ENCODE measurements around the gene PHACTR4.
"Not testable (repeated sequence)": the region's sequence is repeated elsewhere in the genome, so short reads cannot be mapped to it uniquely, and the experiment has no call there.

Gene PHACTR4

DNA sequence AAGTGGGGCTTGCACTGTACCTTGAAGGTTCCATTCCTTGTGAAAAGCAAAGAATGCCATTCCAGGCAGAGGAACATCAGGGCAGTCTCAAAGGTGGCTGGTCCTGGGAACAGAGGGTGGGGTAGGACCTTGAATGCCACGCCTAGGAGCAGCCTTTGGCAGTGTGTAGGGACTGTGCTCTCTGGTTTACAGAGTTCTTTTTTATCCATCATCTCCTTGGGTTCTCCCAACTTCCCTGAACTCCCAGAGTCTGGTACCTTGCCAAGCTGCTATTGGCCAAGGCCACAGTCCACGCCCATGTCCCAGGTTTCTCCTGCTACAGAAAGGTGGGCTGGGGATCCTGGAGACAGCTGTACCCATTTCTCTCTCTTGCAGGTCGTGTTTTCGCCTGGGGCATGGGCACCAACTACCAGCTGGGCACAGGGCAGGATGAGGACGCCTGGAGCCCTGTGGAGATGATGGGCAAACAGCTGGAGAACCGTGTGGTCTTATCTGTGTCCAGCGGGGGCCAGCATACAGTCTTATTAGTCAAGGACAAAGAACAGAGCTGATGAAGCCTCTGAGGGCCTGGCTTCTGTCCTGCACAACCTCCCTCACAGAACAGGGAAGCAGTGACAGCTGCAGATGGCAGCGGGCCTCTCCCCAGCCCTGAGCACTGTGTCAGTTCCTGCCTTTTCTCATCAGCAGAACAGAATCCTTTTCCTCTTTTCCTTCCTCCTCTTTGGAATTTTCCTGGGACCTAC, 168.1 kb downstream of the PHACTR4 start:
- Histone ChIP-seq H3K79me2 (ENCODE audit: low read length) (no peaks in the 10 kb centered on the region), H3K9ac (ENCODE audit: low read length) (no peak overlapping the region), H3K4me3 (ENCODE audit: low read length) (no peak overlapping the region), H2AFZ (ENCODE audit: low read depth, low read length) (no peak overlapping the region), H3K36me3 (replicated peaks; ENCODE audit: low read depth, low read length) (peaks cover 12% of the 10 kb centered on the region), H3K4me1 (ENCODE audit: low read length) (no peaks in the 10 kb centered on the region), H3K27ac (ENCODE audit: low read length) (no peak overlapping the region), H3K4me2 (ENCODE audit: low read length) (no peak overlapping the region), H3K9me3 (ENCODE audit: insufficient read depth, low read length) (no peaks in the 10 kb centered on the region), H3K27me3 (ENCODE audit: low read depth, low read length) (no peaks in the 10 kb centered on the region), H4K20me1 (ENCODE audit: insufficient read depth, low read length) (no peaks in the 10 kb centered on the region)
- no peak for TF ChIP-seq EZH2phosphoT487 (IDR thresholded peaks at IDR 0.05; ENCODE audit: low read depth)
- TF ChIP-seq, protein P1, sequence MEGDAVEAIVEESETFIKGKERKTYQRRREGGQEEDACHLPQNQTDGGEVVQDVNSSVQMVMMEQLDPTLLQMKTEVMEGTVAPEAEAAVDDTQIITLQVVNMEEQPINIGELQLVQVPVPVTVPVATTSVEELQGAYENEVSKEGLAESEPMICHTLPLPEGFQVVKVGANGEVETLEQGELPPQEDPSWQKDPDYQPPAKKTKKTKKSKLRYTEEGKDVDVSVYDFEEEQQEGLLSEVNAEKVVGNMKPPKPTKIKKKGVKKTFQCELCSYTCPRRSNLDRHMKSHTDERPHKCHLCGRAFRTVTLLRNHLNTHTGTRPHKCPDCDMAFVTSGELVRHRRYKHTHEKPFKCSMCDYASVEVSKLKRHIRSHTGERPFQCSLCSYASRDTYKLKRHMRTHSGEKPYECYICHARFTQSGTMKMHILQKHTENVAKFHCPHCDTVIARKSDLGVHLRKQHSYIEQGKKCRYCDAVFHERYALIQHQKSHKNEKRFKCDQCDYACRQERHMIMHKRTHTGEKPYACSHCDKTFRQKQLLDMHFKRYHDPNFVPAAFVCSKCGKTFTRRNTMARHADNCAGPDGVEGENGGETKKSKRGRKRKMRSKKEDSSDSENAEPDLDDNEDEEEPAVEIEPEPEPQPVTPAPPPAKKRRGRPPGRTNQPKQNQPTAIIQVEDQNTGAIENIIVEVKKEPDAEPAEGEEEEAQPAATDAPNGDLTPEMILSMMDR (IDR thresholded peaks at IDR 0.05; ENCODE audit: low read depth, low read length) = no peak

DNA sequence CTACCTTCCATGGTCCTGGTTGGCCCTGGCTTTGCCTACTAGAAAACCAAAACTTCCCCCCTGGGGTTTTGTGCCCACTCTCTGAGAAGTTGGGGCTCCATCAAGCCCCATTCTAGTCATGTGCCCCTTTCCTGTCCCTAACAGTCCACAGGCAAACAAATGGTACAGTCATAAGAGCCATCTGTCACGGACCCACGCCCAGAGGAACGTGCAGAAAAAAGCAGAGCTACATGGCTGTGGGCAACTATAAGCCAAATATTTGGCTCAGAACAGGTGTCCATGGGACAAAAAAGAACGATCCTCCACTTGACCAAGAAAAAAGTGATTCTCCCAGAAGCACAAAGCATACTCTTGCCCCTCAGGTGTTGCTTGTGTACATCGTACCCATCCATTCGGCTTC, 168.7 kb downstream of the PHACTR4 start:
- Histone ChIP-seq H3K4me2 (ENCODE audit: low read length) (no peak overlapping the region), H3K4me3 (ENCODE audit: low read length) (no peak overlapping the region), H3K27me3 (ENCODE audit: low read depth, low read length) (no peaks in the 10 kb centered on the region), H3K36me3 (replicated peaks; ENCODE audit: low read depth, low read length) (peaks cover 12% of the 10 kb centered on the region), H3K9ac (ENCODE audit: low read length) (no peak overlapping the region), H4K20me1 (ENCODE audit: insufficient read depth, low read length) (no peaks in the 10 kb centered on the region), H3K9me3 (ENCODE audit: insufficient read depth, low read length) (no peaks in the 10 kb centered on the region), H3K27ac (ENCODE audit: low read length) (no peak overlapping the region), H2AFZ (ENCODE audit: low read depth, low read length) (no peak overlapping the region), H3K4me1 (ENCODE audit: low read length) (no peaks in the 10 kb centered on the region), H3K79me2 (ENCODE audit: low read length) (no peaks in the 10 kb centered on the region)
- no peak for TF ChIP-seq EZH2phosphoT487 (IDR thresholded peaks at IDR 0.05; ENCODE audit: low read depth)
- TF ChIP-seq, protein P1 (IDR thresholded peaks at IDR 0.05; ENCODE audit: low read depth, low read length) = no peak

- no peak overlapping the region for H2AFZ ChIP-seq (ENCODE audit: low read depth, low read length)
- no peaks in the 10 kb centered on the region for H3K79me2 ChIP-seq (ENCODE audit: low read length)
- no peak overlapping the region for H3K27ac ChIP-seq (ENCODE audit: low read length)
- no peaks in the 10 kb centered on the region for H4K20me1 ChIP-seq (ENCODE audit: insufficient read depth, low read length)
- H3K36me3 ChIP-seq (replicated peaks; ENCODE audit: low read depth, low read length) = peaks cover 5% of the 10 kb centered on the region
- TF ChIP-seq, protein P1 (IDR thresholded peaks at IDR 0.05; ENCODE audit: low read depth, low read length) = no peak
- no peak for TF ChIP-seq EZH2phosphoT487 (IDR thresholded peaks at IDR 0.05; ENCODE audit: low read depth)
- H3K9me3 ChIP-seq (ENCODE audit: insufficient read depth, low read length) = no peaks in the 10 kb centered on the region
- H3K4me3 ChIP-seq (ENCODE audit: low read length) = no peak overlapping the region
- no peaks in the 10 kb centered on the region for H3K27me3 ChIP-seq (ENCODE audit: low read depth, low read length)
- no peak overlapping the region for H3K9ac ChIP-seq (ENCODE audit: low read length)
- H3K4me2 ChIP-seq (ENCODE audit: low read length) = no peak overlapping the region
- no peaks in the 10 kb centered on the region for H3K4me1 ChIP-seq (ENCODE audit: low read length)
Measured at GRCh38 chr1:28540651-28541050, 171.1 kb downstream of the PHACTR4 start.

- not testable (repeated sequence) for H3K9me3 ChIP-seq (ENCODE audit: insufficient read depth, low read length); H3K4me2 ChIP-seq (ENCODE audit: low read length); H2AFZ ChIP-seq (ENCODE audit: low read depth, low read length); H3K9ac ChIP-seq (ENCODE audit: low read length); H3K27ac ChIP-seq (ENCODE audit: low read length); H3K79me2 ChIP-seq (ENCODE audit: low read length); H3K4me1 ChIP-seq (ENCODE audit: low read length); H3K27me3 ChIP-seq (ENCODE audit: low read depth, low read length); H3K4me3 ChIP-seq (ENCODE audit: low read length); H3K36me3 ChIP-seq (replicated peaks; ENCODE audit: low read depth, low read length); H4K20me1 ChIP-seq (ENCODE audit: insufficient read depth, low read length)
Measured at GRCh38 chr1:28541414-28542015, 172.0 kb downstream of the PHACTR4 start.

All from OCI-LY3 (cell line).